ENCODE data around the gene NDE1. TPM values are rescaled to one million over a fixed set of nuclear protein-coding genes. Genes with fewer than 3 reads are reported as not detected.

NDE1 gene
- total RNA-seq, 1 donor from 2014 or later = 55.0 TPM

- no peak overlapping the region for H3K27ac ChIP-seq
- peaks cover 6% of the 10 kb centered on the region for H3K4me1 ChIP-seq
- H3K27me3 ChIP-seq = no peaks in the 10 kb centered on the region
- no peaks in the 10 kb centered on the region for H3K9me3 ChIP-seq
- intact Hi-C loops (cut with DNase I) = no loop called here
- peaks cover 0 to 47% of the 10 kb centered on the region in 2 donors for H3K36me3 ChIP-seq
- DNase-seq (ENCODE audit: extremely low spot score in 2 of 2) = no peak
- TF ChIP-seq POLR2AphosphoS5 (IDR thresholded peaks at IDR 0.05; ENCODE audit: insufficient read depth in 1 of 2, low read depth in 1 of 2) = no peak
- TF ChIP-seq POLR2A (IDR thresholded peaks at IDR 0.05) = no peak
- peak; percentile 61 to 73 (median 62) for TF ChIP-seq CTCF (IDR thresholded peaks at IDR 0.05)
- no peak overlapping the region for H3K4me3 ChIP-seq
These were observed 54.5 kb downstream of the NDE1 start for GRCh38 chr16:15704545-15704987.

GRCh38 chr16:15705064-15705565, 55.1 kb downstream of the NDE1 start:
- DNase-seq (ENCODE audit: extremely low spot score in 2 of 2) = no peak
- Histone ChIP-seq H3K36me3 (peaks cover 0 to 42% of the 10 kb centered on the region in 2 donors), H3K9me3 (no peaks in the 10 kb centered on the region), H3K27ac (no peak overlapping the region), H3K4me1 (peaks cover 9% of the 10 kb centered on the region), H3K27me3 (no peaks in the 10 kb centered on the region), H3K4me3 (no peak overlapping the region)
- intact Hi-C loops (cut with DNase I) = no loop called here
- TF ChIP-seq POLR2AphosphoS5 (IDR thresholded peaks at IDR 0.05; ENCODE audit: insufficient read depth in 1 of 2, low read depth in 1 of 2) = no peak
- no peak for TF ChIP-seq CTCF (IDR thresholded peaks at IDR 0.05)
- no peak for TF ChIP-seq POLR2A (IDR thresholded peaks at IDR 0.05)

GRCh38 chr16:15707332-15707731, 57.3 kb downstream of the NDE1 start:
- no peaks in the 10 kb centered on the region for H3K9me3 ChIP-seq
- intact Hi-C loops (cut with DNase I) = no loop called here

GRCh38 chr16:15708096-15708495, 58.1 kb downstream of the NDE1 start:
- intact Hi-C loops (cut with DNase I) = no loop called here
- Histone ChIP-seq H3K9me3 (no peaks in the 10 kb centered on the region), H3K27ac (no peak overlapping the region), H3K4me1 (peaks cover 9% of the 10 kb centered on the region), H3K4me3 (no peak overlapping the region), H3K36me3 (peaks cover 0 to 18% of the 10 kb centered on the region in 2 donors), H3K27me3 (no peaks in the 10 kb centered on the region)
- no peak for DNase-seq (ENCODE audit: extremely low spot score in 2 of 2)
- TF ChIP-seq POLR2AphosphoS5 (IDR thresholded peaks at IDR 0.05; ENCODE audit: insufficient read depth in 1 of 2, low read depth in 1 of 2) (peak in 1 of 2 donors; percentile 22), POLR2A (IDR thresholded peaks at IDR 0.05) (no peak)

More at GRCh38 chr16:15707332-15707731, 57.3 kb downstream of the NDE1 start:
- TF ChIP-seq POLR2AphosphoS5 (IDR thresholded peaks at IDR 0.05; ENCODE audit: insufficient read depth in 1 of 2, low read depth in 1 of 2) = no peak
- TF ChIP-seq CTCF (IDR thresholded peaks at IDR 0.05) = no peak
- TF ChIP-seq POLR2A (IDR thresholded peaks at IDR 0.05) = no peak
- Histone ChIP-seq H3K27ac (no peak overlapping the region), H3K4me3 (no peak overlapping the region), H3K36me3 (peaks cover 0 to 22% of the 10 kb centered on the region in 2 donors), H3K4me1 (peaks cover 9% of the 10 kb centered on the region), H3K27me3 (no peaks in the 10 kb centered on the region)
- no peak for DNase-seq (ENCODE audit: extremely low spot score in 2 of 2)

- no peaks in the 10 kb centered on the region for H3K9me3 ChIP-seq
- TF ChIP-seq POLR2A (IDR thresholded peaks at IDR 0.05) (no peak), POLR2AphosphoS5 (IDR thresholded peaks at IDR 0.05; ENCODE audit: insufficient read depth in 1 of 2, low read depth in 1 of 2) (no peak), CTCF (IDR thresholded peaks at IDR 0.05) (no peak)
- DNase-seq (ENCODE audit: extremely low spot score in 2 of 2) = no peak
- H3K4me1 ChIP-seq = peaks cover 9% of the 10 kb centered on the region
- no peak overlapping the region for H3K4me3 ChIP-seq
- peaks cover 0 to 24% of the 10 kb centered on the region in 2 donors for H3K36me3 ChIP-seq
- no peaks in the 10 kb centered on the region for H3K27me3 ChIP-seq
- intact Hi-C loops (cut with DNase I) = no loop called here
- no peak overlapping the region for H3K27ac ChIP-seq
These were observed 59.0 kb downstream of the NDE1 start for GRCh38 chr16:15708997-15709396.
